NCI-H510A treated with DMSO at 0.1 percent for 48 hours (cell line): ENCODE data around the gene PTGFRN.
"Not testable (repeated sequence)": the region's sequence is repeated elsewhere in the genome, so short reads cannot be mapped to it uniquely, and the experiment has no call there.

Experiments
- DNase-seq: peaks from one replicate; lab custom pipeline; 2025; lab: John Stamatoyannopoulos, UW

Gene PTGFRN

DNA sequence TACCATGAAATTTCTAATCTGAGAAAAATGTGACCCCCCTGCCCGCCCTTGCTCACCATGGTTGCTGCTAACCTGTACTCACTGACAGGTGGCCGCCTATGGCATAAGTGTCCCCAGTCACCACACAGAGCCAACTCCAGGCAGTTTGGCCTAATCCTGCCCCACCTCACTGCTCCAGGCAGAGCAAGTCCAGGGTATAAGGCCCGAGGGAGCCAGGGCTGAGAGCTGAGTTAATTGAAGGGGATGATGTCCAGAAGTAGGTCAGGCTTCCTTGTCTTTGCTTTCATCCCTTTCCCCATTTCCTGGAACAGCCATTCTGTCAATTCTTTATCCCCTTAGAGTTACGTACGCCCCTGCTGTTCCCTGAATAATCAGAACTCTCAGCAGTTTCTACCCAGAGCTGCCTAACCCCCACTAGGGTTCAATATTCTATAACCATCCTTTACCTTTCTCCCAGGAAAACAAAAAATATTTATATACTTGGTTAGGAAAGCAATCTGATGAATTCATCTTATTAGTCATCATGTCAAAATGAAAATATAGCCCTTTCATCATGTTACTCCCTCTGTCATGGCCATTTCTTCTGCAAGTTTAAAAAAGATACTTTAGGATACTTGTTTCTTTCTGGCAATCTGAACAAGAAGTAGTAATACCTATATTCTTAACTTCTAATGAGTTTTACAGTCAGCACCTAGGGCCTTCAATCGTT, 62.4 kb downstream of the PTGFRN start:
- DNase-seq = no peak

GRCh38 chr1:116972674-116973030, 62.9 kb downstream of the PTGFRN start:
- DNase-seq = no peak

- DNase-seq = not testable (repeated sequence)
These were observed 70.6 kb downstream of the PTGFRN start for GRCh38 chr1:116980309-116980708.

GRCh38 chr1:116981521-116982037, 71.9 kb downstream of the PTGFRN start:
- DNase-seq = no peak

GRCh38 chr1:116982319-116983004, 72.7 kb downstream of the PTGFRN start:
- no peak for DNase-seq

DNA sequence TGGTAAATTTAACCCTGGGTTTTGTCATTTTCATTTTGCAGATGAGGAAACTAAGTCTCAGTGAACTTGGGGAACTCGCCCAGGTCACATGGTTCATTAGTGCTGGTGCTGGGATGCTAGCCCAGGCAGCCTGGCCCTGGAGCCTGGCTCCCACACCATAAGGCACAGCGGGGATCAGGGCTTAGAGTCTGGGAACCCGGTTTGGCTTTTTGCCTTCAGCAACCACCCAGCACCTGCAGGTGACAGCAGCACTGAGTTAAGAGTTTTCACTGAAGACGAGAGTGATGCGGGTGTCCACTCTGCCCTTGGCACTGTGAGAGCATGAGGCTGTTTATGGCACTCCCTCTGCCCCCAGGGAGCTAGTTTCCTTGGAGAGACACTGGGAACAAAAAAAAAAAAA, 73.4 kb downstream of the PTGFRN start:
- DNase-seq = no peak

GRCh38 chr1:116983678-116984077, 74.0 kb downstream of the PTGFRN start:
- no peak for DNase-seq

DNA sequence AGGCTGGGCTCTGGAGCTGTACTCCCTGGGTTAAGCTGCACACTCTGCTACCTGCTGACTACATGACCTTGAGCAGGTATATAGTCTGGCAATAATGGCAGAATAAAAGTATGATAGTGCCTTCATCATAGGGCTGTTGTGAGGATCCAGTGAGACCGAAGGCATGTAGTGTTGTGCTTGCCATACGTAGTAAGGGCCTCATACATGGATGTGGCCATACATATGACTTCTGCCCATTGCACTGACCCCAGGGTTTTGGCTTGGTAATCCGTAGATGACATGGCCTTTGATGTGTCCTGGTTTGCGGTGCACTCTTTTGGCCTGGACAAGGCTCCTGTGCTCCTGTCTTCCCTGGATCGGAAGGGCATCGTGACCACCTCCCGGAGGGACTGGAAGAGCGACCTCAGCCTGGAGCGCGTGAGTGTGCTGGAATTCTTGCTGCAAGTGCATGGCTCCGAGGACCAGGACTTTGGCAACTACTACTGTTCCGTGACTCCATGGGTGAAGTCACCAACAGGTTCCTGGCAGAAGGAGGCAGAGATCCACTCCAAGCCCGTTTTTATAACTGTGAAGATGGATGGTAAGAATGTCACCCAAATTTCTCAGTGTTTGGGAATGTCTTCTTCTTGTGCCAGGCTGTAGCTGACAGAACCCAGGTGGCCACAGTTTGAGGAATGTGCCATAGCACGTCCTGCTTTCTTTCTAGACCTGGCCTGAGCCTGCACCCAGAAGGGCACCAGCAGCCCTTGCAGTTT, 74.9 kb downstream of the PTGFRN start:
- no peak for DNase-seq

DNA sequence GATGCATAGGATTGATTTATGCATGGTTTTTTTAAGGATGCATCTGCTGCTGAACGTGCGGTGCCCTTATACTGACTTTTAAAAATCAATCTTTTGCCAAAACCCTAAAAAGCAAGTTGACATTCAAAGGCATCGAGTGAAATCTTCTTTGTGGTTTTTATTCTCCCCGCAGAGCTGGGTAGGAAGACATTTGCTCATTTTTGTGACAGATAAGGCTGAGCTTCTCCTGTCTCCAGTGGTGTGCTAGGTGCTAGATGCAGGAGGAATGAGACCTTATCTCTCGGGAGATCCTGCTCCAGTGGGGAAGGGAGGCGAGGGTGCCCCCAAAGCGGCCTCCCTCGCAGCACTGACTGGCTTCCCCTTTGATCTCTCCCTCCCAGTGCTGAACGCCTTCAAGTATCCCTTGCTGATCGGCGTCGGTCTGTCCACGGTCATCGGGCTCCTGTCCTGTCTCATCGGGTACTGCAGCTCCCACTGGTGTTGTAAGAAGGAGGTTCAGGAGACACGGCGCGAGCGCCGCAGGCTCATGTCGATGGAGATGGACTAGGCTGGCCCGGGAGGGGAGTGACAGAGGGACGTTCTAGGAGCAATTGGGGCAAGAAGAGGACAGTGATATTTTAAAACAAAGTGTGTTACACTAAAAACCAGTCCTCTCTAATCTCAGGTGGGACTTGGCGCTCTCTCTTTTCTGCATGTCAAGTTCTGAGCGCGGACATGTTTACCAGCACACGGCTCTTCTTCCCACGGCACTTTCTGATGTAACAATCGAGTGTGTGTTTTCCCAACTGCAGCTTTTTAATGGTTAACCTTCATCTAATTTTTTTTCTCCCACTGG, 76.9 kb downstream of the PTGFRN start:
- DNase-seq = no peak

- no peak for DNase-seq
These were observed 77.5 kb downstream of the PTGFRN start for GRCh38 chr1:116987256-116987555.

DNA sequence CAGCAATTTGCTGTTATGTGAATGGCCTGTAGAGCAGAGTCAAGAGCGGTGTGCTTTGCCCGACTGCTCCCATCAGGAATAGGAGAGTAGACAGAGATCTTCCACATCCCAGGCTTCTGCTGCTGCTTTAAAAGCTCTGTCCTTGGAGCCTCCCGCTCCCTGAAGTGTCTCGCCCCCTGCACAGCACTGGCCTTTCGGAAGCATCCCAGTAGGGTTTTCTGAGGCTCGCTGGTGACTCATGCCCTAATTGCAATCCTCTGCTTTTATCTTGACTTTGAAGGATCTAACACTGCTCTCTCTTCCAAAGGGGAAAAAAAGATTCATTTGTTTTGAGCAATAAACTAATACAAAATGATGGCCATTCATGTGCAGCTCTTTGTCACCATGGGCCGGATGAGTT, 78.5 kb downstream of the PTGFRN start:
- DNase-seq = no peak

- no peak for DNase-seq
These were observed 79.2 kb downstream of the PTGFRN start for GRCh38 chr1:116988908-116989307.

DNA sequence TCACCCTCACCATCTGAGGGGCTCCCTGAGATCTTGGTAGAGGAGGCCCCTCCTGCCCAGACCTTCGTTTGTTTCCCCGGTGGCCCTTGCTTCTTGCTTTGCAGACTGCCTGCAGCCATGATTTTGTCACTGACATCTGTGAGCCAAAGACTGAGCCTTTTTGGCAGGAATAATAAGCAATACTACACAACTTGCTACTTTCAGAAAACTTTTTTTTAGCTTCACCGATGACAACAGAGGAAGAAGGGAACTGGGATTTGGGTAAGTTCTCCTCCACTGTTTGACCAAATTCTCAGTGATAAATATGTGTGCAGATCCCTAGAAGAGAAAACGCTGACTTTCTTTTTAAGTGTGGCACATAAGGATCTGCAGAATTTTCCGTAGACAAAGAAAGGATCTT, 80.1 kb downstream of the PTGFRN start:
- no peak for DNase-seq

- no peak for DNase-seq
These were observed 81.0 kb downstream of the PTGFRN start for GRCh38 chr1:116990612-116991151.

- DNase-seq = no peak
These were observed 81.6 kb downstream of the PTGFRN start for GRCh38 chr1:116991171-116991845.

DNA sequence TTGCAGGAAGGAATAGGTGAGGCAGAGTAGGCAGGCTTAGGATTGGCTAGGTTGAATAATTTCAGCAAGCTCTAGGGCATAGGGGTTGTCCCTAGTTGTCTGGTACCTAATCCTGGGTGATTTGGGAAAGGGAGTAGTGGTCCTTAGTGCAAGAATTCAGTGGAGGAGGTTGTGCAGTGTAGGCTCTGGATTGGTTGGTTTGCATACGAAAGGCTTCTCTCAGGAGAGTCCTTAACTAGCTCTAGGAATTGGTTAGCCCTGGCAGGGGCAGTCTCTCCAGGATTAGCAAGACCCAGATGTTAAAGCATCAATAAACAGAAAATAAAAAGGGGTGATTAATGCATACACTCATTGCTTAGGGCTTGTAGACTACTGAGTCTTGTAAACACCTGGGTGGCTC, 82.2 kb downstream of the PTGFRN start:
- no peak for DNase-seq

- DNase-seq = no peak
These were observed 83.6 kb downstream of the PTGFRN start for GRCh38 chr1:116993286-116993685.

- no peak for DNase-seq
These were observed 84.7 kb downstream of the PTGFRN start for GRCh38 chr1:116994411-116994810.

GRCh38 chr1:116997066-116997465, 87.3 kb downstream of the PTGFRN start:
- no peak for DNase-seq

GRCh38 chr1:116997636-116998035, 87.9 kb downstream of the PTGFRN start:
- DNase-seq = no peak

GRCh38 chr1:116999596-116999995, 89.9 kb downstream of the PTGFRN start:
- DNase-seq = no peak
